ENCODE results near the gene GJA9. TPM values are rescaled to one million over a fixed set of nuclear protein-coding genes. Genes with fewer than 3 reads are reported as not detected.

The GJA9 gene
- total RNA-seq, 1 experiment from 2014 or later: not detected

DNA sequence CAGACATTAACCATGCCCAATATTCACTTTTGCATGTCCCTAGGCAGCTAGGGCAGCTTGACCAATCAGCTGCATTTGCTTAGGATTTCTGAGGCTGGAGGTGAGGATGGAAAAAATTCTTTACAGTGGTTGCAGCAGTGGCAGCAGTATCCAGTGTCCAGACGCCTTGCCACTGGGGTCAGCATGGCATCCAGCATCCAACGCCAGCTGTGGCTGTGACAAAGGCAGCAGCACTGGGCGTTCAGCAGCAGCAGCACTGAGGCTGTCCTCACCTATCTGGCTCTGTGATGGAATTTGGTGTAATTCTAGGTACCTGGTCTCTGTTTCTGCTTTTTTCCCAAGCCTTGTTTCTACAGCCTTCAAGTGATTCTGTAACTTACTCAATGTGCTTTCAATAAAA is 44.7 kb upstream of the GJA9 start:
- H3K4me1 ChIP-seq (ENCODE audit: insufficient read depth, low read length, poor library complexity, severe bottlenecking): no peaks in the 10 kb centered on the region
- POLR2A ChIA-PET (ENCODE audit: low non-redundant PET): no interaction called here
- H3K27me3 ChIP-seq (replicated peaks; ENCODE audit: insufficient read depth, low read depth, low read length, poor library complexity): no peaks in the 10 kb centered on the region
- TF ChIP-seq, protein P1, sequence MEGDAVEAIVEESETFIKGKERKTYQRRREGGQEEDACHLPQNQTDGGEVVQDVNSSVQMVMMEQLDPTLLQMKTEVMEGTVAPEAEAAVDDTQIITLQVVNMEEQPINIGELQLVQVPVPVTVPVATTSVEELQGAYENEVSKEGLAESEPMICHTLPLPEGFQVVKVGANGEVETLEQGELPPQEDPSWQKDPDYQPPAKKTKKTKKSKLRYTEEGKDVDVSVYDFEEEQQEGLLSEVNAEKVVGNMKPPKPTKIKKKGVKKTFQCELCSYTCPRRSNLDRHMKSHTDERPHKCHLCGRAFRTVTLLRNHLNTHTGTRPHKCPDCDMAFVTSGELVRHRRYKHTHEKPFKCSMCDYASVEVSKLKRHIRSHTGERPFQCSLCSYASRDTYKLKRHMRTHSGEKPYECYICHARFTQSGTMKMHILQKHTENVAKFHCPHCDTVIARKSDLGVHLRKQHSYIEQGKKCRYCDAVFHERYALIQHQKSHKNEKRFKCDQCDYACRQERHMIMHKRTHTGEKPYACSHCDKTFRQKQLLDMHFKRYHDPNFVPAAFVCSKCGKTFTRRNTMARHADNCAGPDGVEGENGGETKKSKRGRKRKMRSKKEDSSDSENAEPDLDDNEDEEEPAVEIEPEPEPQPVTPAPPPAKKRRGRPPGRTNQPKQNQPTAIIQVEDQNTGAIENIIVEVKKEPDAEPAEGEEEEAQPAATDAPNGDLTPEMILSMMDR (conservative IDR thresholded peaks at IDR 0.05; ENCODE audit: low read depth, low read length): no peak
- TF ChIP-seq EZH2 (IDR thresholded peaks at IDR 0.05; ENCODE audit: borderline replicate concordance, low read depth, low read length, poor library complexity, severe bottlenecking): no peak
- no peak overlapping the region for H3K27ac ChIP-seq (ENCODE audit: low read depth, low read length, poor library complexity, severe bottlenecking)
- CTCF ChIA-PET: no interaction called here
- no peak overlapping the region for H3K4me3 ChIP-seq (ENCODE audit: low read depth, low read length, poor library complexity, severe bottlenecking)
- intact Hi-C loops (cut with micrococcal nuclease; ENCODE audit: unreplicated experiment): no loop called here
- no peaks in the 10 kb centered on the region for H3K36me3 ChIP-seq (ENCODE audit: insufficient read depth, low read length, poor library complexity, severe bottlenecking)
- no TSS peak for BruUV-seq (replicated peaks)
- DNase-seq (ENCODE audit: low spot score): no peak
- no peaks in the 10 kb centered on the region for H3K9me3 ChIP-seq (ENCODE audit: low read depth, low read length, poor library complexity, severe bottlenecking)

DNA sequence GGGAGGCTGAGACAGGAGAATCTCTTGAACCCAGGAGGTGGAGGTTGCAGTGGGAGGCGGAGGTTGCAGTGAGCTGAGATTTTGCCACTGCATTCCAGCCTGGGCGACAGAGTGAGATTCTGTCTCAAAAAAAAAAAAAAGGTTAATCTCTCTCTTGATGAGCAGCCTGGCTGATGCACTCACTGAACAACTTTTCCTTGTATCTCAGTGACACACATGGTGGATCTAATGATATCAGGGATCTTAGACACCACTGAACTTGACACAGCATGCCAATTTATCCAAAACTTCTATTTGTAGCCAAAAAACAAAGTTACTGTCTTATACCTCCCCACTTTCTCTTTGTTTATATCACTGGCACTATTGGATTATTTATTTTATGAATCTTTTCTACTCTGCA is 44.0 kb upstream of the GJA9 start:
- POLR2A ChIA-PET (ENCODE audit: low non-redundant PET): no interaction called here
- DNase-seq (ENCODE audit: low spot score): no peak
- no peaks in the 10 kb centered on the region for H3K9me3 ChIP-seq (ENCODE audit: low read depth, low read length, poor library complexity, severe bottlenecking)
- no peaks in the 10 kb centered on the region for H3K27me3 ChIP-seq (replicated peaks; ENCODE audit: insufficient read depth, low read depth, low read length, poor library complexity)
- H3K36me3 ChIP-seq (ENCODE audit: insufficient read depth, low read length, poor library complexity, severe bottlenecking): no peaks in the 10 kb centered on the region
- intact Hi-C loops (cut with micrococcal nuclease; ENCODE audit: unreplicated experiment): no loop called here
- H3K4me3 ChIP-seq (ENCODE audit: low read depth, low read length, poor library complexity, severe bottlenecking): no peak overlapping the region
- no peak for TF ChIP-seq EZH2 (IDR thresholded peaks at IDR 0.05; ENCODE audit: borderline replicate concordance, low read depth, low read length, poor library complexity, severe bottlenecking)
- TF ChIP-seq, protein P1 (conservative IDR thresholded peaks at IDR 0.05; ENCODE audit: low read depth, low read length): no peak
- no TSS peak for BruUV-seq (replicated peaks)
- no peak overlapping the region for H3K27ac ChIP-seq (ENCODE audit: low read depth, low read length, poor library complexity, severe bottlenecking)
- CTCF ChIA-PET: no interaction called here
- H3K4me1 ChIP-seq (ENCODE audit: insufficient read depth, low read length, poor library complexity, severe bottlenecking): no peaks in the 10 kb centered on the region

DNA sequence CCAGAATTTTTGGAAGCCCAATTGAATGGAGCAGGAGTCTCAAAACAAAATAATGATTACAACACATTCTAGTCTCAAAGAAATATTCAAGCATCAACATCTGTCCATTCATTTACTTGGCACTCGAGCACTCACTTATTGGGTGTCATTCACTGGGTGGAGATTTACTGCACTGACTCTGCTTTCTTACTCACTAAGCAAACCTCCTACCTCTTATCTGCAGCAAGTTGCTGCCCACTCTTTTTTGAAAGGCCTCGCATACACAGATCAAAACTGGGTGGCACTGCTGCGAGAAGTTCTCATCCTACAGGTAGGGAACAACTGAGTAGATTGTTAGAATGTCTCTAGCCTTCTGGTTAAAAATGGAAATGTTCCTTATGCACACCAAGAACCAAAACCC is 42.2 kb upstream of the GJA9 start:
- H3K36me3 ChIP-seq (ENCODE audit: insufficient read depth, low read length, poor library complexity, severe bottlenecking): no peaks in the 10 kb centered on the region
- no peaks in the 10 kb centered on the region for H3K4me1 ChIP-seq (ENCODE audit: insufficient read depth, low read length, poor library complexity, severe bottlenecking)
- TF ChIP-seq EZH2 (IDR thresholded peaks at IDR 0.05; ENCODE audit: borderline replicate concordance, low read depth, low read length, poor library complexity, severe bottlenecking): no peak
- TF ChIP-seq, protein P1 (conservative IDR thresholded peaks at IDR 0.05; ENCODE audit: low read depth, low read length): no peak
- POLR2A ChIA-PET (ENCODE audit: low non-redundant PET): no interaction called here
- CTCF ChIA-PET: no interaction called here
- no peak overlapping the region for H3K27ac ChIP-seq (ENCODE audit: low read depth, low read length, poor library complexity, severe bottlenecking)
- DNase-seq (ENCODE audit: low spot score): no peak
- BruUV-seq (replicated peaks): no TSS peak
- H3K9me3 ChIP-seq (ENCODE audit: low read depth, low read length, poor library complexity, severe bottlenecking): no peaks in the 10 kb centered on the region
- no peak overlapping the region for H3K4me3 ChIP-seq (ENCODE audit: low read depth, low read length, poor library complexity, severe bottlenecking)
- intact Hi-C loops (cut with micrococcal nuclease; ENCODE audit: unreplicated experiment): no loop called here
- H3K27me3 ChIP-seq (replicated peaks; ENCODE audit: insufficient read depth, low read depth, low read length, poor library complexity): no peaks in the 10 kb centered on the region
